Endothelial cell of umbilical vein (primary cell): Measurements from ENCODE around the gene ZFP30.

Experiments used
- CTCF ChIP-seq, 2 donors: IDR thresholded peaks; 1 replicate in 1 of 2; 2 replicates in 1 of 2; pipeline ENCODE4 v1.5.1; 2011; ENCODE audit warnings: low read length in 2 of 2, mild to moderate bottlenecking in 2 of 2, moderate library complexity in 2 of 2, control low read depth in 1 of 2, inconsistent platforms in 1 of 2, low read depth in 1 of 2; ENCODE audit not compliant: insufficient read depth in 1 of 2; ENCODE audit errors: extremely low read depth in 1 of 2
- MAX ChIP-seq: IDR thresholded peaks from 2 replicates; pipeline ENCODE4 v1.6.1; 2011; ENCODE audit not compliant: insufficient read depth, insufficient read length
- POLR2A ChIP-seq: IDR thresholded peaks from 2 replicates; pipeline ENCODE4 v1.6.1; 2012; ENCODE audit warnings: low read depth, mild to moderate bottlenecking, control low read depth, low read length

- TF ChIP-seq POLR2A (no peak), MAX (no peak), CTCF (IDR thresholded peaks at IDR 0.05; ENCODE audit: extremely low read depth in 1 of 2, insufficient read depth in 1 of 2, low read depth in 1 of 2, low read length in 2 of 2) (no peak)
These were observed 90.5 kb downstream of the ZFP30 start for GRCh38 chr19:37564624-37565369.
